ENCODE results near the gene BMP2. TPM values are rescaled to one million over a fixed set of nuclear protein-coding genes. Genes with fewer than 3 reads are reported as not detected.

BMP2 gene
- total RNA-seq, 2 donors from 2014 or later, result 6.9 to 8.9 TPM

DNA sequence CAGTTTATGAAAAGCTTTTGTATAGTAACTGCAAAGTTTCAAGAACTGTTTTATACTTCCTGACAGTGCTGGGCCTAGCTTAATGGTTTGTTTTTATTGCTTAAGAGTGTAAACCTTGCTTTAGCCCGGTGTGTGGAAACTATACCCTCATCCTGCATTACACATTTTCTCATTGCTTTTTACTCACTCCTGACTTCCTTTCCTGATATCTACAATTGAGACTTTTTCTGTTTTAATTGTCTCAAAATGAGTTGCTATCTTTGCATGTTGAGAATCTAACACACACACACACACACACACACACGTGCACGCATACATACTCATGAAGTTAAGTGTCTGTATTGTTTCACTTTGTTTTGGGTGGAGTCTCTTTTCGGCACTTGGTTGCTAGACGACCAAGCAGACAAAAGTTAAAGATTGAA lies 16.7 kb downstream of the BMP2 start:
- no peaks in the 10 kb centered on the region for H3K36me3 ChIP-seq
- H3K27ac ChIP-seq, result no peak overlapping the region
- DNase-seq (ENCODE audit: low spot score), result no peak
- TF ChIP-seq, protein P1, sequence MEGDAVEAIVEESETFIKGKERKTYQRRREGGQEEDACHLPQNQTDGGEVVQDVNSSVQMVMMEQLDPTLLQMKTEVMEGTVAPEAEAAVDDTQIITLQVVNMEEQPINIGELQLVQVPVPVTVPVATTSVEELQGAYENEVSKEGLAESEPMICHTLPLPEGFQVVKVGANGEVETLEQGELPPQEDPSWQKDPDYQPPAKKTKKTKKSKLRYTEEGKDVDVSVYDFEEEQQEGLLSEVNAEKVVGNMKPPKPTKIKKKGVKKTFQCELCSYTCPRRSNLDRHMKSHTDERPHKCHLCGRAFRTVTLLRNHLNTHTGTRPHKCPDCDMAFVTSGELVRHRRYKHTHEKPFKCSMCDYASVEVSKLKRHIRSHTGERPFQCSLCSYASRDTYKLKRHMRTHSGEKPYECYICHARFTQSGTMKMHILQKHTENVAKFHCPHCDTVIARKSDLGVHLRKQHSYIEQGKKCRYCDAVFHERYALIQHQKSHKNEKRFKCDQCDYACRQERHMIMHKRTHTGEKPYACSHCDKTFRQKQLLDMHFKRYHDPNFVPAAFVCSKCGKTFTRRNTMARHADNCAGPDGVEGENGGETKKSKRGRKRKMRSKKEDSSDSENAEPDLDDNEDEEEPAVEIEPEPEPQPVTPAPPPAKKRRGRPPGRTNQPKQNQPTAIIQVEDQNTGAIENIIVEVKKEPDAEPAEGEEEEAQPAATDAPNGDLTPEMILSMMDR (IDR thresholded peaks at IDR 0.05), result no peak
- H3K9me3 ChIP-seq, result no peaks in the 10 kb centered on the region
- H3K4me3 ChIP-seq, result no peak overlapping the region
- no peaks in the 10 kb centered on the region for H3K4me1 ChIP-seq
- no peaks in the 10 kb centered on the region for H3K27me3 ChIP-seq

DNA sequence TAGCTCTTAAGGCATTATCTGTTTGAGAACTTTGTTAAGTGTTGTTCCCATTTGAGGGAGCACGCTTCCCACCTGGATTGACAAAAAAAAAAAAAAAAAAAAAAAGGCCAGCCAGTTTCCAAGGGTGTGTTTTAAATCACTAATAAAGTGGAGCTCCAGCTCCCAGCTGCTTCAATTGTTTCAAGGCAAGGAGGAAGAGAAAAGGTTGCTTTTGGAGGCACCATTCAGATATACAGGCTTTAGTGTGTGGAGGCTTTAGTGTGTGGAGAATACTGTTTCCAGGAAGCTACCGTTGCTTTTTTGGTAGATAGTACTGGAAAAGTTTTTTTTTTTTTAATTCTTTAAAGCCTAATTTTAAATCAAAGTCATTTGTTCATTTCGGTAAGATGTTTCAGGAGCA lies 17.3 kb downstream of the BMP2 start:
- H3K4me1 ChIP-seq, result no peaks in the 10 kb centered on the region
- DNase-seq (ENCODE audit: low spot score), result no peak
- TF ChIP-seq, protein P1 (IDR thresholded peaks at IDR 0.05), result no peak
- H3K4me3 ChIP-seq, result no peak overlapping the region
- no peak overlapping the region for H3K27ac ChIP-seq
- H3K27me3 ChIP-seq, result no peaks in the 10 kb centered on the region
- H3K9me3 ChIP-seq, result no peaks in the 10 kb centered on the region
- H3K36me3 ChIP-seq, result no peaks in the 10 kb centered on the region

DNA sequence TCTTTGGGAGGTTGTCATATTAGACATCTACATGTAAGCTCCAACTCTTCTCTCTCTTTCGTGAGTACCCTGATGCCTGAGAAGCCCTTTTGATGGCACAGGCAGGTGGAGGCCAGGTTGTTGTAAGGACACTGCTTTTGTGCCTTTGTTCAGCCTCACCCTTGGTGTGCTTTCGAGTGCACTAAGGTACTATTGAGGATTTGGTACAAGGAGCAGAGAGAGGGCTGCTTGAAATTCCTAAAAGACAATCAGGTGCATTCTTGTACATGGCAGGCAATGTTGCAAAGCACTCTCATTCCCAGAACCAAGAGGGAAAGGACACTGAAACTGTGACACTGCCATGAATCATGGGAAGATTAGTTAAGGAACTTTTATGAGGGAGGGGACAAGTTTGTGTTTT lies 19.1 kb downstream of the BMP2 start:
- H3K27me3 ChIP-seq, result no peaks in the 10 kb centered on the region
- TF ChIP-seq, protein P1 (IDR thresholded peaks at IDR 0.05), result no peak
- H3K36me3 ChIP-seq, result no peaks in the 10 kb centered on the region
- H3K9me3 ChIP-seq, result no peaks in the 10 kb centered on the region
- no peaks in the 10 kb centered on the region for H3K4me1 ChIP-seq
- H3K4me3 ChIP-seq, result no peak overlapping the region
- DNase-seq (ENCODE audit: low spot score), result no peak
- H3K27ac ChIP-seq, result no peak overlapping the region

DNA sequence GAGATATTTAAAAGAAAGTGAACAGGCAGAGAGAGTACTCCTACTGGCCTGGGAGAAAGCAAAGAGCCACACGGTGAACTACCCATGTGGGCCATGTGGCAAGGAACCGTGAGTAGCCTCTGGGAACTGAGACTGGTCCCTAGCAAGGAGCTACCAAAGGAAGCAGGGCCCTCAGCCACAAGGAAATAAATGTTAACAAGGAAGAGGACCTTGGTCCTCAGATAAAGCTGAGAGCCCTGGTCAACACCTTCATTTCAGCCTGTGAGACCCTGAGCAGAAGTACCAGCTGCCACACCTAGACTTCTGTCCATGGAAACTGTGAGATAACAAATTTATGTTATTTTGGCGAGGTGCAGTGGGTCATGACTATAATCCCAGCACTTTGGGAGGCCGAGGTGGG lies 25.3 kb downstream of the BMP2 start:
- DNase-seq (ENCODE audit: low spot score), result no peak
- no peaks in the 10 kb centered on the region for H3K27me3 ChIP-seq
- no peaks in the 10 kb centered on the region for H3K9me3 ChIP-seq
- no peak overlapping the region for H3K27ac ChIP-seq
- no peaks in the 10 kb centered on the region for H3K4me1 ChIP-seq
- H3K36me3 ChIP-seq, result no peaks in the 10 kb centered on the region
- H3K4me3 ChIP-seq, result no peak overlapping the region
- TF ChIP-seq, protein P1 (IDR thresholded peaks at IDR 0.05), result no peak

DNA sequence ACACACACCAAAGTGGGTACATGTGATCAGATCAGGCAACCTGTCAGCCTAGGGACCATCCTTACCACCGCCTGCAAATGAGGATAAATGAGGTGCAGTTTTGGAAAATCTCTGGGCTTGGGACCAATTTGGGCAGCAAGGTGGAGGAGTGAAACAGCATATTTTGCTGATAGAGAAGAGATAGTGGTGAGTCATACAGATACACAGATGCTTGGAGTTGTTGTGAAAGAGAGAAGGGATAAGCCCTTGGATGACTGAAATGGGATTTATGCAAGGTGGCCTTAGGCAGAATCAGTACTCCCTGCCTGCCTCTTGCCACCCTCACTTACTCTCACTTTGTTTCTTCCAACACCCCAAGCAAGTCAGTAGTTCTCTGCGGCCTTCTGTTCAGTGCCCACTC lies 34.7 kb downstream of the BMP2 start:
- Histone ChIP-seq H3K4me1 (no peaks in the 10 kb centered on the region), H3K27ac (no peak overlapping the region), H3K36me3 (no peaks in the 10 kb centered on the region), H3K27me3 (no peaks in the 10 kb centered on the region), H3K9me3 (peaks cover 0 to 9% of the 10 kb centered on the region in 2 donors), H3K4me3 (no peak overlapping the region)
- DNase-seq (ENCODE audit: low spot score), result no peak
- TF ChIP-seq, protein P1 (IDR thresholded peaks at IDR 0.05), result no peak

DNA sequence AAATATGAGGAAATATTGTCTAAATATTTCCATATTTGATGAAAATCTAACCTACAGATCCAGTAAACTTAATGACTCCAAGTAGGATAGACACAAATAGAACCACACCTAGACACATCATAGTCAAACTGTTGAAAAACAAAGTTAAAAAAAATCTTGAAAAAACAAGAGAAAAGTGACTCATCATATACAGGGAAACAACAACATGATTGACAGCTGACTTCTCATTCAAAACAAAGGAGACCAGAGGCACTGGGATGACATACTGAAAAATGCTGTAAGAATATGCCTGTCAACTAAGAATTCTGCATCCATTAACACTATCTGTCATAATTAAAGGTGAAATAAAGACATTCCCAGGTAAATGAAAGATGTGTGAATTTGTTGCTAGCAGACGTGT lies 38.8 kb downstream of the BMP2 start:
- H3K4me1 ChIP-seq, result no peaks in the 10 kb centered on the region
- H3K36me3 ChIP-seq, result no peaks in the 10 kb centered on the region
- peaks cover 0 to 9% of the 10 kb centered on the region in 2 donors for H3K9me3 ChIP-seq
- TF ChIP-seq, protein P1 (IDR thresholded peaks at IDR 0.05), result no peak
- no peak overlapping the region for H3K4me3 ChIP-seq
- H3K27me3 ChIP-seq, result peaks cover 0 to 3% of the 10 kb centered on the region in 2 donors
- H3K27ac ChIP-seq, result no peak overlapping the region
- DNase-seq (ENCODE audit: low spot score), result no peak
